Activated CD8-positive, alpha-beta memory T cell treated with anti-CD3 and anti-CD28 coated beads for 24 hours (primary cell): ENCODE data around the gene MYO9A.
"Not testable (repeated sequence)": the region's sequence is repeated elsewhere in the genome, so short reads cannot be mapped to it uniquely, and the experiment has no call there.

ENCODE experiments used
- DNase-seq: peaks from one replicate; pipeline ENCODE4 v3.0.0-alpha.2; 2020

Gene MYO9A

DNA sequence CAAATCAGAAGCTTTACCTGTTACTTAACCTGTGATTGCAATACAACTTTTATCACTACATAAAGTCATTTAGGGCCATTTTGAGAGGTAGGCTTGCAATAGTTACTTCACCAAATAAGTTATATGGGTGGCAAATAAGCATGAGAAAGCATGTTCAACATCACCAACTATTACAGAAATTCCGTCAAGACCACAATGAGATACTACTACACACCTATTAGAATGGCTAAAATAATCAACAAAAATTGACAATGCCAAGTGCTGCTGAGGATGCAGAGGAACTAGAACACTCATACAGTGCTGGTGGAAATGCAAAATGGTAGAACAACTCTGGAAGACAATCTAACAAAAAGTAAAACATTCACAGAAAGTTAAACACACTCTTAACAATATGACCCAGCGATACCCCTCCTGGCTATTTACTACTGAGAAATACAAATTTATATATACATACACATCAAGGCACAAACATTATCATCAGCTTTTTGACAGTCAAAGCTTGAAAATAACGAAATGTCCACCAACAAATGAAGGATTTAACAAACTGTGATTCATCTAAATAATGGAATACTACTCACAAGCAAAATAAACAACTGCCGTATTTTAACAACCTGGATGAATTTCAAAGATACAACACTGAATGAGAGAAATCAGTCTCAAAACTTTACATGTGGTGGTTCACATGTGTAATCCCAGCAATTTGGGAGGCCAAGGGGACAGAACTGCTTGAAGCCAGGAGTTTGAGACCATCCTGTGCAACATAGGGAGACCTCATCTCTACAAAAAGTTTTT, 82.9 kb downstream of the MYO9A start:
- DNase-seq = no peak

DNA sequence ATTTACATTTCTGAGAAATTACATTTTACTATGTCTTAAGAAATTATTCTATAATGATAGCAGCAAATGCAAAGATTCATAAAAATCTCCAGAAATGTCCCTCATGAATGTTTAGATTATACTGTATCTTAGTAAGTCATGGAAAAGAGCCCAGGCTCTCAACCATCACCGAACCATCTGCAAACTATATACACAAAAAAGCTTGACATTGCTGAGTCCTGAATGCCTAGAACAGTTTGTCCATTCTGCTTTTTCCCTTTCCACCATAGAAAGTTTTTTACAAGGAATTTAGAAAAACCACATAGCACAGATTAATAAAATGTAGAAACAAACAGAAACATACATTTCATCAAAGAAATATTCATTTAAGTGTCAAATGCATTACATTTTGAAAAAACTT, 83.6 kb downstream of the MYO9A start:
- DNase-seq = no peak

DNA sequence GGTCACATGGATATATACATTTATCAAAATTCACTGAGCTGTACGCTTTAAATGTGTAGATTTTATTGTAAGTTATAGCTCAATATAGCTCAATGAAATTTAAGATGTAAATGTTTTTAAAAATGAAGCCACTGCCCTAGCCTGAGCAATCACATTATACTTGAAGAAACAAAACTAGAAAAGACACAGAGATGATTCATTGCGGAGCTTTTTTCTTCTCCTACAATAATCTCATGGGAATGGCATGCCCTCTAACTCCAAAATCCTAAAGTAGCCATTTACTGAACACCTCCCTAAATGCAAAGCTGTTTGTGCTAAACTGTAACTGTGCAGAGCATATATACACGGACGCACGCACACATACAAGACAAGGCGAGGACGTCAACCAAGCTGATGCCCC, 84.2 kb downstream of the MYO9A start:
- DNase-seq = no peak

DNA sequence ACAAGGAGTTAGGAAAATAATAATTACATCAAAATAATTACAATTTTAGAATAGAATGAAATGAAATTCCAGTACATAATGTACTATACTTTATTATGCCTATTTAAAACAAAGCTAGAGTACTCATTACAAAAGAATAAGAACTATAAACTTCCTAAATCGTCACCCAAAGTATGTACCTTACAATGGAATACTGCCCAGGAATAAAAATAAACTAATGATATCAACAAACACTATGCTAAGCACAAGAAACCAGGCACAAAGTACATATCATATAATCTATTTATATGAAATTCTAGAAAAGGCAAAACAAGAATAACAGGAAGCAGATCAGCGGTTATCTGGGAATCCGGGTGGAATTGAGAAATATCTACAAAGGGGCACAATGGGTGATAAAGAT, 84.7 kb downstream of the MYO9A start:
- DNase-seq = no peak

DNA sequence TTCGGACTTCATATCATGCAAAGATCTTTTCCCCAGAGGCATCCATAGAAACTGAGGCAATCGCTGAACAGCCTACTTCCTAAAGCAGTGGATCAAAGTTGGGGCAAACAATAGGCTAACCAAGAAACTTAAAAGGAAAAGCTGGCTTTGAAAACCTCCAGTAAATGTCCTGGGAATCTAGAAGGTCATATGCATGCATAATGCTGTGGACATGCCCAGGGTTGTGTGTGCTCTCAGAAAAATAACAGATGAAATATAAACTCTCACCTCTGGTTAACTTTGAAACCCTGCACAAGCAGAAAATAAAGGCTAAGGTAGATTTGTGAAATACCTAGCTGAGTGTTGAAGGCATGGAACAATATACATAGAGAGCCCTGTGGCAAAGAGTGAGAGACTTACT, 96.3 kb downstream of the MYO9A start:
- no peak for DNase-seq

DNA sequence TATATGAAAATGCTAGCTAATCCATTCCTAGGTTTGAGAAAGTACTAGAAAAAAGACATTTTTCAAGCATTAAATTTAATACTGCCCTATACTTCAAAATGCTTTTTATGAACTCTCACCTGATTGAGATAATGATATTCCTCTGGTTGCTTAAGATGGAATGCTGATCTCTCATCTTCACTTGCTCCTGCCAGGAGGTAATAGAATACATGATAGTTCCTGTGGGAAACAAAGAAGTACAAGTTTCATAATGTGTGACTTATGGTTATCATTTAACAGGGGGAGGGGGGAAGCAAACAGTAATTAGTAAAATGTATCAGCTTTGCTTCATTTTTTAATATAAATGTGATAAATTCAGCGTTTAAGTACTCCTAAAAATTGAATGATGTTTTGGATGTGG, 97.2 kb downstream of the MYO9A start:
- DNase-seq = no peak

DNA sequence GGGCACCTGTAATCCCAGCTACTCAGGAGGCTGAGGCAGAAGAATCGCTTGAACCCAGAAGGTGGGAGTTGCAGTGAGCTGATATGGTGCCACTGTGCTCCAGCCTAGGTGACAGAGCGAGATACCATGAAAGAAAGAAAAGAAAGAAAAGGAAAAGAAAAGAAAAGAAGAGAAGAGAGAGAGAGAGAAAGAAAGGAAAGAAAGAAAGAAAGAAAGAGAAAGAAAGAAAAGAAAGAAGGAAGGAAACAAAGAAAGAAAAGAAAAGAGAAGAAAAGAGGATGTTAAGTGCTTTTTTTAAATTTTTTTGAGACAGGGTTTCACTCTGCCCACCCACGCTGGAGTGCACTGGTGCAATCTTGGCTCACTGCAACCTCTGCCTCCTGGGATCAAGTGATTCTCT, 103.4 kb downstream of the MYO9A start:
- not testable (repeated sequence) for DNase-seq

DNA sequence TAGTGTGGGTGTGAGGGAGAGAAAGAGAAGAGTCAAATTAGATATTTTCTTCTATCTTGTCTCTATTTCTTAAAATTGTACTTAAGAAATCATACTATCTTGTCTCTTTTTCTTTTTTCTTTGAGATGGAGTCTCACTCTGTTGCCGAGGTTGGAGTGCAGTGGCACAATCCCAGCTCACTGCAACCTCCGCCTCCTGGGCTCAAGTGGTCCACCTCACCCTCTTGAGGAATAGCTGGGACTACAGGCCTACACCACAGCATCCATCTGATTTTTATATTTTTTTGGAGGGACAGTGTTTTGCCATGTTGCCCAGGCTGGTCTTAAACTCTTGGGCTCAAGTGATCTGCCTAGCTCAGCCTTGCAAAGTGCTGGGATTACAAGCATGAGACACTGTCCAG, 104.2 kb downstream of the MYO9A start:
- no peak for DNase-seq

DNA sequence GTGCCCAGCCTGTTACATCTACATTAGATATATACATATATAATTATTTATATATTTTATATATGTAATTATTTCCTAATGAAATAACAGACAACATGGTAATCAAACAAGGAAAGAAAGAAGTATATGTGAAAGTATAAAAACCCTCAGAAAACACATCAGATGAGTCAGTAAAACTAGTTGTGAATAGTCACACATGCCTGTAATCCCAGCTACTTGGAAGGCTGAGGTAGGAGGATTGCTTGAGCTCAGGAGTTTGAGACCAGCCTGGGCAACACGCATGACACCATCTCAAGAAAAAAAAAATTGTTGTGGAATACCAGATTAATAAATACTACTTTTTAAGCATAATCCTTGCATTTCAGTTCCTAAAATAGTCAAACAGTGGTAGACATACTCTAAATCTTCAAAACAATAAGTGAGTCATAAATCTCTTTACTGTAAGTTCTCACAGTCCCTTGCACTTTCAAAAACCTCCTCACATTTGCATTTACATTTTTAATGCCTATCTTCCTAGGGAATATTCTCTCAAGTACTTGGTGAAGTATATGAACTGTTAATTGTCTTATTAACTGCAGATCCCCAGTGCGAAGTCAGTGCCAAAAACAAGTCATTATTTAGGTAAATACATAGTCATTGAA, 106.5 kb downstream of the MYO9A start:
- DNase-seq = no peak

DNA sequence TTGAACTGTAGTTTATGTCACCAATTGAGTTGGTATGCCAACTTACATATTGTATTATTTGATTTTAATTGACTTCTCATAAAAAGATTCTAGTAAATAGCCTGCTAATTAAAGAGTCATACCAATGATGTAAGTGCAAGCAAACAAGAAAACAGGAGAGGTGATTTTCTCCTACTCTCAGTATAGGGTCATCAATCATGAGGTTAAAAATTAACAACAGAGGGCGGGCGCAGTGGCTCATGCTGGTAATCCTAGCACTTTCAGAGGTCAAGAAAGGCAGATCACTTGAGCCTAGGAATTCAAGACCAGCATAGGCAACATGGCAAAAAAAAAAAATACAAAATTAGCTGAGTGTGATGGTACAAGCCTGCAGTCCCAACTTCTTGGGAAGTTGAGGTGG, 108.7 kb downstream of the MYO9A start:
- DNase-seq = no peak

DNA sequence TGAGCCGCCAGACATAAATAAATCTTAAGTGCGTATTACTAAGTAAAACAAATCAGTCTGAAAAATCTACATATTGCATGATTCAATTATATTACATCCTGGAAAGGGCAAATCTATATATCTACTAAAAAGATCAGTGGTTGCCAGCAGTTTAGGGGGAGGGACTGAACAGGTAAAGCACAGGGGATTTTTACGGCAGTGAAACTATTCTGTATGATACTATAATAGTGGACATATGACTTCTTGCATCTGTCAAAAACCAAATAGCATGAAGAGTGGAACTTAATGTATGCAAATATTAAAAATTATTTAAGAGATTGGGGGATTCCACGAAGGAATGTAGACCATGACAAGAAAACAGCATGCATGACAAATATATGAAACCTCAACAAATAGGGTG, 111.6 kb downstream of the MYO9A start:
- DNase-seq = no peak

DNA sequence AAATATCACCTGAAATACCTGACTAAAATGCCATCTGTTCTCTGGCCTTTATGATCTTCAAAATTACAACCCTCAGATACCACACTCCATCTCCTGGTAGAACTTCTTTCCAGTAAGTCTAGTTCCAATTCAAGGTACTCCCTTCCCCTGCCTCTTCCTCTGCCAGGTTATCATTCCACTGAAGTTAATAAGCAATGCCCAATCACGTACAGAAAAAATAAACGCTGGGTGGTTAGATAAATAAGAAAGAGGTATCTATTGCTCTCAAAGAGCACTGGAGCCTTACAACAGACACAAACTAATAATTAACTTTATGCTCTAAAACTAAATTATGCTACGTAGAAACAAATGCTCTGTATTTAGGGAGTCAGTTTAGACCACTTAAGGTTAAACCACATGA, 112.5 kb downstream of the MYO9A start:
- DNase-seq = no peak

DNA sequence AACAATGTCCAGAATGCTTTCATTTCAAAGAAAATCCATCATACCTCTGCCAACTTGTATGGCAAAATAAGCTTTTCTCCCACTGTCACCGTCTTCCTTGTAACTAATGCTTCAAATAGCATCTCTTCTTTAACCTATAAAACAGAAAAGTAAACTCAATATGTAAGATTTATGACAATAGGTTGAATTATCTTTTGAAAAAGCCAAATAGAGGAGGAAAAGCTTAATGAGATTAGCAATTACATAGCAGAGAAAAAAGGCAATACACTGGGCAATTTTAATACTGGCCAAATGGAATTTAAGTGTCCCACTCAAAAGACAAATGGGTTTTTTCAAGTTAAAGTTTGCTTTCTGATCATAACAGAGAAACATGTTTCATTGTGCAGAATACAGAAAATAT, 118.1 kb downstream of the MYO9A start:
- no peak for DNase-seq

DNA sequence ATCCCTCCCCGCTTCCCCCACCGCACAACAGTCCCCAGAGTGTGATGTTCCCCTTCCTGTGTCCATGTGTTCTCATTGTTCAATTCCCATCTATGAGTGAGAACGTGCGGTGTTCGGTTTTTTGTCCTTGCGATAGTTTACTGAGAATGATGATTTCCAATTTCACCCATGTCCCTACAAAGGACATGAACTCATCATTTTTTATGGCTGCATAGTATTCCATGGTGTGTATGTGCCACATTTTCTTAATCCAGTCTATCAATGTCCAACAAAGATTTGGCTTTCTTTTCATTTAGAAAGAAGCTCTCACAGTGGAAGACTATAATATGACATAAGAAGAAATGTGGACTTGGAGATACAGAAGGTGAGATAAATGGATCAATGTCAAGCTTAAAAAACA, 119.2 kb downstream of the MYO9A start:
- DNase-seq = not testable (repeated sequence)

DNA sequence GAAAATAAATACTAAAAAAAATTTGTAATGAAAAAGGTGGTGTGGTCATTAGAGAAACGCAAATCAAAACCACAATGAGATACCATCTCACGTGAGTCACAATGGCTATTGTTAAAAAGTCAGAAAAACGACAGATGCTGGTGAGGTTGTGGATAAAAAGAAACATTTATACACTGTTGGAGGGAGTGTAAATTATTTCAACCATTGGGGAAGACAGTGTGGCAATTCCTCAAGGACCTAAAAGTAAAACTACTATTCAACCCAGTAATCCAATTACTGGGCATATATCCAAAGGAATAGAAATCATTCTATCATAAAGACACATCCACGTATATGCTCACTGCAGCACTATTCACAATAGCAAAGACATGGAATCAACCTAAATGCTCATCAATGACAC, 120.3 kb downstream of the MYO9A start:
- no peak for DNase-seq

DNA sequence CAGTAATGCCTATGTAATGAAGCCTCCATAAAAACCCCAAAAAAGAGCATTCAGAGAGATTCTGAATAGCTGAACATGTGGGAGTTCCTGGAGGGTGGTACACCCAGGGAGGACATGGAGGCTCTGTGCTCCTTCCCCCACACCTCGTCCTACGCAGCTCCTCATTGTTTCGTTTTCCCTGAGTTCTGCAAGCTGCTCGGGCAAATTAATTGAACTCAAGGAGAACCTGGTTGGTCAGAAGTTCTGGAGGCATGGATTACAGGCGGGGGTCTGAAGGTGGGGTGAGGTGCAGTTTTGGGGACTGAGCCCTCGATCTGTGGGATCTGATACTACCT, 142.2 kb downstream of the MYO9A start:
- DNase-seq = no peak

DNA sequence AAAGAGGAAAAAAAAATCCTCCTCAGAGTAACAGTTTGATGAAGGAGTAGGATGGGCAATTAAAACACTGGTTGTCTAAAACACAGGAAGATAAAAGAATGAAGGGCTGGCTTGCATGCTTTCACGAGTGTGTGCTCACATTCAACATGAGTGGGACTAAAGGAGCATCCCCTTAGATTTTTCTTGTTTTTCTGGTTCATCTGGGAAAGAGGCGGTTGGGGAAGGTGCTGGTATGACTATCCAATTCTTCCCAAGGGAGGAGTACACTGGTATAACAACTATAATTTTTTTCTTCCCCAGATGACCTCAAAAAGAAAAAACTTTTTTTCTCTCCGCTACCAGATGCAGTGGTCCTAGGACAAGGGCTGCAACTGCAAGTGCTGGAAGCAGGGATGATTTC, 143.7 kb downstream of the MYO9A start:
- DNase-seq = no peak

DNA sequence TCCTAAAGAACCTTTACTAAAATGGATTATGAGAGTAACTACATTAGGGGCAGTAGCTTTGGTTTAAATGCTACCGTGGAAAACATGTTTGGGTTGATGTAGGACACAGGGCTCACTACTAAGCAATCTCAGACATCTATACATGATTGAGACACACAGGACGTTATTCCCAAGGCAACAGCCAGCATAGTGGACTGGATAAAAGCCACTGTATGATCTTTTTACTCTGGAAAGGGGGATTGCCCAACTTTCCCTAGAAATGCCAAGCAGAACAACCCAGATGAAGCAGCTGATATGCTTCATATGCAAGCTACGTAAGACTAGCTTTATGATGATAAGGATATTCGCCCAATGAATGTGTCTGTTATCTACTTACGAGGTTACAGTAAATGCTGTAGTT, 144.6 kb downstream of the MYO9A start:
- DNase-seq = no peak

DNA sequence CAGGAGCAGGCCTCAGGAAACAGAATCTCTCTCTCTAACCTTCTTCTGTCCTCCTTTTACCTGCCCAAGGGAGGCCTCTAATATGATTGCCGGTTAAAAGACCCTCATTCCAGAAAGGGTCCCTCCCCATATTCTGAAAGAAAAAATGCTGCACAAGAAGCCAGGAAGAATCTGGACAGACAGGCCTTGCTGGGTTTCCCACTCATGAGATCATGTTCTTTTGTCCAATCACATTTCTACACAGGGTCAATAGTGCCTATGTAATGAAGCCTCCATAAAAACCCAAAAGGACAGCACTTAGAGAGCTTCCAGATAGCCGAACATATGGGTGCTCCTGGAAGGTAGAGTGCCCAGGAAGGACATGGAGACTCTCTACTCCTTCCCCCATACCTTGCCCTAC, 146.0 kb downstream of the MYO9A start:
- no peak for DNase-seq

DNA sequence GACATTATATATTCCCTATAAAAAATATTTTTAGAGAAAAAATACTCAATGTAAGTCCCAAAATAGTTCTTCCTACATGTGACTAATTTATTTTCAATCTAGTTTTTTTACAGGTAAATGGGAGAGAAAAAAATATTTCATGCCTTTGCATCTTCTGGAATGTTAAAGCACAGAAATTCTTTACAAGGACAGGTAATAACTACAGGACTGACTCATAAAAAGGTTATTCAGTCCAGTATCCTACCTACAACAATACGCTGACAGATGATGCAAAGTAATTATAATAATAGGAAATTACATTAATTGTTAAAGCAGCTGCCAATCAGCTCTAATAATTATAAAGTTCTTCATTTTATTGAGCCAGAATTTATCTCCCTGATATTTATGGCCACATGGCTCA, 147.5 kb downstream of the MYO9A start:
- no peak for DNase-seq

DNA sequence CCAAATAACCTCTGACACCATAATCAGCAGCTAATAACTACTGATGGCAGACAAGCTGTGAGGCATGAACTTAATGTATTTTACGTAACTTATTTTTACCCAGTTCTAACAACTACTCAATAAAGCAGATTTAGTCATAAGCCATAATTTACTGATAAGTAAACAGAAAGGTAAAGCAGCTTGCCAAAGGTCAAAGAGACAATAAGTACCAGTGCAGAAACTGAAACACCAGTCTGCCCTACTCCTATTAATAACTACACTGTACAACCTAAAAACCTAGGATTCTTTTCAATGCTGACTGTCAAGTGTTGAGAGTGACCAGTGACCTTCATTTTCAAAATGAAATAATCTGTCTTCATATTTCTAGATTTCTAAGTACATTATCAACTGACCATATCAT, 155.4 kb downstream of the MYO9A start:
- no peak for DNase-seq

DNA sequence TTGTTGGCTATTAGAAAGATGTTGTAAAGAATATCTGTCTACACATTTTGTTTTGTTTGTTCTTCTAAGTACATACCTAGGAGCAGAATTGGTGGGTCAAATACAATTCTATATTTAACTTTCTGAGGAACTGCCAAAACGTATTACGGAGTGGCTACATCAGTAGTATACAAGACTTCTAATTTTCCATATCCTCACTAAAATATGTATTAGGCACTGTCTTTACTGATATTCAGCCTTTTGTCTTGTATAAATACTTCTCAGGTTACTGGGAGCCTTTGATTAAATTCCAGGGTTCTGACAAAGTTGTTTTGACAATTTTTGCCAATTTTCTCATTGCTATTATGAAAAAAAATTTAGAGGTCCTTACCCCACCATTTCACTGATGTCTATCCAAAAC, 160.9 kb downstream of the MYO9A start:
- DNase-seq = no peak

DNA sequence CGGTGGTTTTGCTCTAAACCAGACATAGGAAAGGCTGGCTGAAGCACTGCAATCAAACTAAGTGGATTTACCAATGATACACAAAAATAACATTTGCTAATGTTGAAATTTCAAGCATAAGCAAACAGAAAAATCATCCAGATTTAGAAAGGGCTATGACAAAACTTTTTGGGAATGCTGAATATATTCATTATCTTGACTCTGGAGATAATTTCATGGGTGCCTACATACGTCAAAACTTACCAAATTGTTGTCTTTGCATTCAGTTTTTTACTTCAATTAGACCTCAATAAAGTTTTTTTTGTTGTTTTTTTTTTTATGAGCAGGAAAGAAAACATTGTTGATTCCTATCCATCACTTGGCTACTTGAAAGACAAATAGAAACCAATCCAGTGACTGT, 166.8 kb downstream of the MYO9A start:
- no peak for DNase-seq

DNA sequence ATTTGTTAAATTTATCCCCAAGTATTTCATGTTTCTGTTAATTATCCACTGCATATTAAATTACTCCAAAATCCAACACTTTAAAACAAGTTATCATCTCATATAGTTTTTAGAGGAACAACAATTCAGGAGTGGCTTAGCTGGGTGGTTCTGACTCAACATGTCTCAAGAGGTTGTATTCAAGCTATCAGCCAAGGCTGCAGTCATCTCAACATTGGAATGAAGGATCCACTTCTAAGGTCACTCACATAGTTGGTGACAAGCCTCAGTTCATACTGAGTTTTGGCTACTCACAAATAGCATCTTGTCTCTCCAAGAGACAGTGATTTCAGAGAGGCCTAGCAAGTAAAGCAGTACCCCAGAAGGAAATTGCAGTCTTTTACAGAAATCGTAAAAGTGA, 172.9 kb downstream of the MYO9A start:
- no peak for DNase-seq

DNA sequence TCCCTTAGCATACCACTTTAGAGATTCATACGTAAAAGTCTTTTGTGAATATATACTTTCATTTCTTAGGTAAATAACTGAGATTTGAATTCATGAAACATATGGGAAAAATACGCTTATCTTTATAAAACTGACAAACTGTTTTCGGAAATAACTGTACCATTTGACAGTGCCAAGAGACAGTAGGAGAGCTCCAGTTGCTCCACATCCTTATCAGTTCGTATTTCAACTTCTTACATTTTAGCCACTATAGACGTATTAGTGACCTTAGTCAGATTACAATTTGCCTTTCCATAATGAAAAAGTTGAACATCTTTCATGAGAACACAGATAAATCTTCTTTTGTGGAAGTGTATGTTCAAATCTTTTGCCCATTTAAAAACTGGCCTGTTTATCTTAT, 174.1 kb downstream of the MYO9A start:
- no peak for DNase-seq
